WI38 (cell line): ENCODE data around the gene GRID1.
A peak's percentile ranks its signal among the peaks of the same experiment; 100 is the strongest.
"Not testable (repeated sequence)": the region's sequence is repeated elsewhere in the genome, so short reads cannot be mapped to it uniquely, and the experiment has no call there.

ENCODE experiments used
- H3K4me3 ChIP-seq: 2 replicates; pipeline ENCODE4 v1.5.1; 2011; ENCODE audit warnings: low read depth, mild to moderate bottlenecking, control low read depth, low read length
- TF ChIP-seq, protein P1 (sequence below): IDR thresholded peaks from 2 replicates; pipeline ENCODE4 v1.5.1; 2012; ENCODE audit warnings: low read depth, mild to moderate bottlenecking, control low read depth, low read length

GRID1 gene

DNA sequence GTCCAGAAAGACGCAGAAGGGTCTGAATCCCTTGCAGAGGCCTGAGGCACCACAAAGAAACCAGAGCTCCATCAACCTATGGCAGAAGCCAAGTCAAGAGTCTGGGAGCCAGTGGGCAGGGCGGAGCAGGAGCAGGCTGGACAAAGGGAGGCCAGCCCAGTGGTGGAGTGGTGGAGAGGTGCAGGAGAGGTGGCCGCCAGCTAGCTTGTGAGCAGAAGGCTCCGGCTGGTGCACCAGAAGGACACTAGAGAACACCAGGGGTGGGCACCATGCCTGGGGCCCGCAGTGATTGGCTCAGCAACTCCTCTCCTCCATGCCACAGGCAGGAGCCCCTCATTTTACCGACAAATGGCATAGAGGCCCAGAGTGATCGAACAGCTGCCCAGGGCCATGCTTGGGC lies 186.6 kb downstream of the GRID1 start:
- H3K4me3 ChIP-seq = no peak overlapping the region
- TF ChIP-seq, protein P1, sequence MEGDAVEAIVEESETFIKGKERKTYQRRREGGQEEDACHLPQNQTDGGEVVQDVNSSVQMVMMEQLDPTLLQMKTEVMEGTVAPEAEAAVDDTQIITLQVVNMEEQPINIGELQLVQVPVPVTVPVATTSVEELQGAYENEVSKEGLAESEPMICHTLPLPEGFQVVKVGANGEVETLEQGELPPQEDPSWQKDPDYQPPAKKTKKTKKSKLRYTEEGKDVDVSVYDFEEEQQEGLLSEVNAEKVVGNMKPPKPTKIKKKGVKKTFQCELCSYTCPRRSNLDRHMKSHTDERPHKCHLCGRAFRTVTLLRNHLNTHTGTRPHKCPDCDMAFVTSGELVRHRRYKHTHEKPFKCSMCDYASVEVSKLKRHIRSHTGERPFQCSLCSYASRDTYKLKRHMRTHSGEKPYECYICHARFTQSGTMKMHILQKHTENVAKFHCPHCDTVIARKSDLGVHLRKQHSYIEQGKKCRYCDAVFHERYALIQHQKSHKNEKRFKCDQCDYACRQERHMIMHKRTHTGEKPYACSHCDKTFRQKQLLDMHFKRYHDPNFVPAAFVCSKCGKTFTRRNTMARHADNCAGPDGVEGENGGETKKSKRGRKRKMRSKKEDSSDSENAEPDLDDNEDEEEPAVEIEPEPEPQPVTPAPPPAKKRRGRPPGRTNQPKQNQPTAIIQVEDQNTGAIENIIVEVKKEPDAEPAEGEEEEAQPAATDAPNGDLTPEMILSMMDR = no peak

DNA sequence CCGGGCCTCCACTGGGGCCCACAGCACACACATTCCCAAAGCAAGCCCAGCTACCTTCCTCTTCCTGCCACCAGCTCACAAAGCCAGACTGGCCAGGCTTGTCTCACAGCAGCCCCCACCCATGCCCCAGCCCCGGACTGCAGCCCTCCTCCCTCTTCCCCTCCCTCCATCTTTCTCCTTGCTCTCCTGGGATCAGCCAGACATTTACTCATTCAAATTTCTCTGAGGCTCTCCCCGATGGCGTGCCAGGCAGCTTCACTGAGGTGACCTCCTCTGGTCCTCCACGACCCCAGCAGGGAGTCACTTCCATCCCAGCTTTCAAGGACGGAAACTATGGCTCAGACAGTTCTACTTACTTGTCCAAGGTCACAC lies 187.5 kb downstream of the GRID1 start:
- TF ChIP-seq, protein P1 = no peak
- H3K4me3 ChIP-seq = no peak overlapping the region

DNA sequence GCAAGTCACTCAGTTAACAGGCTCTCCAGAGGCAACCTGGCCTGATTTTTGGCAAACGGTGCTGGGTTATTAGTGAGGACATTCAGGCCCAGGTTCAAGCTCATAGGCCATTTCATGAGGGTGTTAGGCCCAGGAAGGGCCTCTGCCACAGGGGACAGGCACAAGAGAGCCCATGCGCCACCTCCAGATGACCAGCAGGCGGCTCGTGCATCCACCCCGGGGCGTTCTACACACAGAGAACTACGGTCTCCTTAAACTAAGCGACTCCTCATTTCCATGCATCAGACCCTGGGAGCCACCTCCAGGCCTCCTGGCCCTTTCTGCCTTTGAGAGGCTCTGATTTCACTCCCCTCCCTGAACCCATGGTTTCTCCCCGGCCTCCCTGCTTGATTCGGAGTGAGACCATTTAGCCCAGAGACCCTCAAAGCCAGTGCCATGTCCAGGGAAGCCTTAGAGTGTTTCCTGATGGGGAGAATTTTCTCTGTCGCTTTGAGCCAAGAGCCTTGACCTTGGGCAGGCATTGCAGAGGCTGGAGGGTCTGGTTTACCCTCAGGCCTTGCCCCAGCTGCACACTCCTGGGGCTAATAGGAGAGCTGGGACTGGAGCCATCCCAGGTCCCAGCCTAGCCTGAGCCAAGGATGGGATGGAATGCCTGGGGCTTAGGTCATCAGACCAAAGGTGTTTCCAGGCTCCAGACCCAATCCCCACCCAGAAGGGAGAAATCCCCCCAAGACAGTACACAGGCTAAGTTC lies 188.0 kb downstream of the GRID1 start:
- no peak overlapping the region for H3K4me3 ChIP-seq
- TF ChIP-seq, protein P1 = peak; percentile 30

DNA sequence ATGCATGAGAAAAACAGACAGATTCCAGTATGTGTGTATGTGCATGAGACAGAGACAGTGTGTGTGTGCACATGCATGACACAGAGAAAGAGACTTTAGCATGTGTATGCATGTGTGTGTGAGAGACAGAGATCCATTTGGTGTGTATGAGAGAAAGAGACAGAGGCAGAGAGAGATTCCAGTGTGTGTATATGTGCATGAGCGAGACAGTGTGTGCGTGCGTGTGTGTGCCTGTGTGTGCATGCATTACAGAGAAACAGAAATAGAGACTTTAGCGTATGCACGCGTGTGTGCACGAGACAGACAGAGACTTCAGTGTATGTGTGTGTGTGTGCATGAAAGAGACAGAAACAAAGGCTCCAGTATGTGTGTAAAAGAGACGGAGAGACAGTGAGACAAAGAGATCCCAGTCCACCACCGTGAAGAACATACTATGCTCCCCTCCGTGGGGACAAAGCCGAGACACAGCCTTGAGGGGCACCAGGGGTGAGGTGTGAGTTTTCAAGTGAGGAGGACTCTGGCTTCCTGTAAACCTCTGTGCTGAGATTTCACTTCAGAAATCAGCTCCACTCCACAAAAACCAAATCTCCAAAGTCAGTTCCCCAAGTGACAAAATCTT lies 188.9 kb downstream of the GRID1 start:
- TF ChIP-seq, protein P1 = no peak
- no peak overlapping the region for H3K4me3 ChIP-seq

DNA sequence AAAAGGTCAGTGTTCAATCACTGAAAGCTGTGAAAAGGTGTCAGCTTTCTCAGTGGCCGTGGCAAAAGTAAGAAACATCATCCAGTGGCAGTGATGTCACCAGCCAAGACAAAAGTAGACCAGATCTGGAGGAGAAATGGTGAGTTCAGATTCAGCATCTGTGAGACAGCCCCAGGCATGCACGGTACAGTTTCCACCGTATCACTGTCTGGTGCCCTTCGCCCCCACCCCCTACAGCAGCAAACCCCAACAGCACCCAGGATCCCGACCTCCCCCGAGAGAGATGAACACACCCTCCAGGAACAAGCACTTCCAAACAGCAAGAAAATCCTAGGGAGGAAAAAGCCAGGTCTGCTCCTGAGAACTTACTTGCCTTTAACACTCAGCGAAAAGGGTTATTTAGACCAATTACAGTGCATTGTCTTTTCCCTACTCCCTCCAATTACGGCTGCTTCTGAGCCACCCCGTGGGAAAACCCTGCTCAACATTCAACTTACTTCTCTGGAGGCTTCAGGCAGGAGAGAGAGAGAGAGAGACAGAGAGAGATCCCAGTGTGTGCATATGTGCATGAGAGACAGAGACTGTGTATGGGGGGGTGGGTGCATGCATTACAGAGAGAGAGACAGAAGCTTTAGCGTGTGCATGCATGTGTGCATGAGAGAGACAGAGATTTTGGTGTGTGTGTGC lies 189.6 kb downstream of the GRID1 start:
- no peak overlapping the region for H3K4me3 ChIP-seq
- TF ChIP-seq, protein P1 = no peak

DNA sequence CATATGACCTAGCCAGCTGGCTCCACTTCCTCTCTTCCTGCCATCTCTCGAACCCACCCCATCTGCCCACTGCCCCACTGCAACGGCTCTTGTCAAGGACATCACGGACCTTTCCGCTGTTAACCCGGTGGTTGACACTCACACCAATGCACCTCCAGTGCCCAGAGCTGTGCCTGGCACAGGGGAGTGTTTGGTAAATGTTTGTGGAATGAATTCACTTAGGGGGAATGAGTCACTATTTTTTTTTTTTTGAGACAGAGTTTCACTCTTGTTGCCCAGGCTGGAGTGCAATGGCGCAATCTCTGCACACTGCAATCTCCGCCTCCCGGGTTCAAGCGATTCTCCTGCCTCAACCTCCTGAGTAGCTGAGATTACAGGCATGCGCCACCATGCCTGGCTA lies 191.1 kb downstream of the GRID1 start:
- not testable (repeated sequence) for H3K4me3 ChIP-seq

DNA sequence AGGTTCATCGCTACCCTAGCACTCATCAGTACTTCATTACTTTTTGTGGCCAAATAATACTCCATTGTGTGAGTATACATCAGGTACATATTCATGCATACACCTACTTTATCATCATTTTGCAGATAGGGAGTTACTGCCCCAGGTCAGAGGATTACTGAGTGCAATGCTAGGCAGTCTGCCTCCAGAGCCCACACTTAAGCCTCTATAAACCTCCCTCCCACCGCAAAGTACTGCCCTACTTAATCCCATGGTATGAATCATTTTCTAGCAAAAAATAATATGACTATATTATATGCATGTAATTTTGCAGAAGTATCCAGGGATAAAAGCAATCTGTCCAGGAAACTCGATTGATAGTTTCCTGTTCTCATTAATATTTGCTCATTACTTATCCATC lies 194.3 kb downstream of the GRID1 start:
- TF ChIP-seq, protein P1 = no peak
- H3K4me3 ChIP-seq = no peak overlapping the region
